HUDEP-2 (cell line): ENCODE results near the gene KIF1A.
"Not testable (repeated sequence)": the region's sequence is repeated elsewhere in the genome, so short reads cannot be mapped to it uniquely, and the experiment has no call there.

Experiments used
- DNase-seq, 76 experiments: peaks; one replicate each; lab custom pipeline; 2025; ENCODE audit not compliant: unreplicated experiment in 76 of 76; lab: John Stamatoyannopoulos, UW

KIF1A gene

GRCh38 chr2:240789501-240790369 is 30.3 kb downstream of the KIF1A start:
- no peak for DNase-seq

GRCh38 chr2:240789051-240789453 is 31.0 kb downstream of the KIF1A start:
- DNase-seq, result no peak

GRCh38 chr2:240788482-240788881 is 31.5 kb downstream of the KIF1A start:
- DNase-seq, result no peak

GRCh38 chr2:240787521-240788472 is 32.2 kb downstream of the KIF1A start:
- no peak for DNase-seq

- DNase-seq, result no peak
Measured at GRCh38 chr2:240786871-240787311, 33.1 kb downstream of the KIF1A start.

GRCh38 chr2:240786355-240786841 is 33.6 kb downstream of the KIF1A start:
- DNase-seq, result no peak

GRCh38 chr2:240785424-240786335 is 34.3 kb downstream of the KIF1A start:
- no peak for DNase-seq

GRCh38 chr2:240784629-240785423 is 35.2 kb downstream of the KIF1A start:
- no peak for DNase-seq

- no peak for DNase-seq
Measured at GRCh38 chr2:240783819-240784621, 36.0 kb downstream of the KIF1A start.

- no peak for DNase-seq
Measured at GRCh38 chr2:240782886-240783818, 36.9 kb downstream of the KIF1A start.

GRCh38 chr2:240782221-240782885 is 37.7 kb downstream of the KIF1A start:
- DNase-seq, result no peak

- no peak for DNase-seq
Measured at GRCh38 chr2:240781471-240782220, 38.4 kb downstream of the KIF1A start.

GRCh38 chr2:240780023-240780700 is 39.9 kb downstream of the KIF1A start:
- no peak for DNase-seq

- DNase-seq, result not testable (repeated sequence)
Measured at GRCh38 chr2:240779250-240779832, 40.7 kb downstream of the KIF1A start.

GRCh38 chr2:240778426-240778825 is 41.6 kb downstream of the KIF1A start:
- DNase-seq, result no peak
